Parathyroid adenoma (tissue), 2 donors: ENCODE measurements around the gene PKNOX1.
"Not testable (repeated sequence)": the region's sequence is repeated elsewhere in the genome, so short reads cannot be mapped to it uniquely, and the experiment has no call there.

Source experiments
- H2AFZ ChIP-seq: fragments of 300-600 bp; sonication (generic); one replicate; pipeline ENCODE4 v1.7.0; 2017; ENCODE audit warnings: antibody characterized with exemption, mild to moderate bottlenecking
- H3K27ac ChIP-seq: fragments of 300-600 bp; sonication (generic); one replicate; pipeline ENCODE4 v1.7.0; 2017
- H3K27me3 ChIP-seq: fragments of 300-600 bp; sonication (generic); one replicate; pipeline ENCODE4 v1.7.0; 2017; ENCODE audit warnings: low read length; ENCODE audit not compliant: control insufficient read depth, insufficient read depth
- H3K36me3 ChIP-seq: fragments of 300-600 bp; sonication (generic); one replicate; pipeline ENCODE4 v1.7.0; 2017; ENCODE audit warnings: low read length; ENCODE audit not compliant: control insufficient read depth, insufficient read depth
- H3K4me1 ChIP-seq: fragments of 300-600 bp; sonication (generic); one replicate; pipeline ENCODE4 v1.7.0; 2017; ENCODE audit warnings: control low read depth
- H3K4me2 ChIP-seq: fragments of 300-600 bp; sonication (generic); one replicate; pipeline ENCODE4 v1.7.0; 2017; ENCODE audit warnings: low read length
- H3K4me3 ChIP-seq: fragments of 300-600 bp; sonication (generic); one replicate; pipeline ENCODE4 v1.7.0; 2017; ENCODE audit warnings: low read depth, low read length
- H3K79me2 ChIP-seq: fragments of 300-600 bp; sonication (generic); one replicate; pipeline ENCODE4 v1.7.0; 2017; ENCODE audit warnings: control low read depth
- H3K9ac ChIP-seq: fragments of 300-600 bp; sonication (generic); one replicate; pipeline ENCODE4 v1.7.0; 2017; ENCODE audit warnings: mild to moderate bottlenecking
- H3K9me3 ChIP-seq: fragments of 300-600 bp; sonication (generic); one replicate; pipeline ENCODE4 v1.7.0; 2017; ENCODE audit warnings: low read length; ENCODE audit not compliant: control insufficient read depth
- TF ChIP-seq, protein P1 (sequence below): fragments of 300-600 bp; sonication (generic); IDR thresholded peaks from one replicate; pipeline ENCODE4 v1.7.0; 2017; ENCODE audit warnings: antibody characterized with exemption, mild to moderate bottlenecking
- donor health status: primary hyperparathyroidism.

Gene PKNOX1

DNA sequence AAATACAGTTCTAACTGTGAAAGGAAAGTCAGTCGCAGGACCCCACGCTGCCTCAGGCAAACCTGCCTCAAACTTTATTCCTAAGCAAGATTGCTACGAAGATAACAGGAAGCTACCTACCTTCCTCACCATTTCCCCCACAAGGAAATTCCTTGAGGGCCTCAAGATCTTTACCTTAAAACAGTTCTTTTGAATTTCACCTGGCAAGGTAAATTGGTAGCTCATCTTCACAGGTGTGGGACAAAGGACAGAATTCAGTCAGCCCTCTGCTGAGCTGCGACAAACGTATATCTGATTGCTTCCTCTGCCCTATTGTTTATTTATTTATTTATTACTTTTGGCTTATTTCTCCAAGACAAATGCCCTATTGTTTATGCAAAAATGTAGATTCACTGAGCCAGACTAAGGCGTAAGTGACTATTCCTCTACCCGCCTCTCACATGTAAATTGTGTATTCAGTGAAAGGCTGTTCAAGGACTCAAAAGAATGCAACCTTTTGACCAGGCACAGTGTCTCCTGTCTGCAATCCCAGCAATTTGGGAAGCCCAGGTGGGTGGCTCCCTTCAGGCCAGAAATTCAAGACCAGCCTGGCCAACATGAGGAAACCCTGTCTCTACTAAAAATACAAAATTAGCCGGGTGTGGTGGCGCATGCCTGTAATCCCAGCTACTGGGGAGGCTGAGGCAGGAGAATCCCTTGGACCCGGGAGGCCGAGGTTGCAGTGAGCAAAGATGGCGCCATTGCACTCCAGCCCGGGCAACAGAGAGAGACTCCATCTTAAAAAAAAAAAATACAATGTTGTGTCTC lies 17.3 kb upstream of the PKNOX1 start:
- Histone ChIP-seq H3K4me2 (peak overlapping the region; percentile 51), H2AFZ (no peak overlapping the region), H3K36me3 (no peaks in the 10 kb centered on the region), H3K9ac (no peak overlapping the region), H3K79me2 (no peaks in the 10 kb centered on the region), H3K4me3 (no peak overlapping the region), H3K9me3 (no peaks in the 10 kb centered on the region), H3K27me3 (no peaks in the 10 kb centered on the region), H3K27ac (no peak overlapping the region), H3K4me1 (peaks cover 4% of the 10 kb centered on the region)
- TF ChIP-seq, protein P1, sequence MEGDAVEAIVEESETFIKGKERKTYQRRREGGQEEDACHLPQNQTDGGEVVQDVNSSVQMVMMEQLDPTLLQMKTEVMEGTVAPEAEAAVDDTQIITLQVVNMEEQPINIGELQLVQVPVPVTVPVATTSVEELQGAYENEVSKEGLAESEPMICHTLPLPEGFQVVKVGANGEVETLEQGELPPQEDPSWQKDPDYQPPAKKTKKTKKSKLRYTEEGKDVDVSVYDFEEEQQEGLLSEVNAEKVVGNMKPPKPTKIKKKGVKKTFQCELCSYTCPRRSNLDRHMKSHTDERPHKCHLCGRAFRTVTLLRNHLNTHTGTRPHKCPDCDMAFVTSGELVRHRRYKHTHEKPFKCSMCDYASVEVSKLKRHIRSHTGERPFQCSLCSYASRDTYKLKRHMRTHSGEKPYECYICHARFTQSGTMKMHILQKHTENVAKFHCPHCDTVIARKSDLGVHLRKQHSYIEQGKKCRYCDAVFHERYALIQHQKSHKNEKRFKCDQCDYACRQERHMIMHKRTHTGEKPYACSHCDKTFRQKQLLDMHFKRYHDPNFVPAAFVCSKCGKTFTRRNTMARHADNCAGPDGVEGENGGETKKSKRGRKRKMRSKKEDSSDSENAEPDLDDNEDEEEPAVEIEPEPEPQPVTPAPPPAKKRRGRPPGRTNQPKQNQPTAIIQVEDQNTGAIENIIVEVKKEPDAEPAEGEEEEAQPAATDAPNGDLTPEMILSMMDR = no peak

DNA sequence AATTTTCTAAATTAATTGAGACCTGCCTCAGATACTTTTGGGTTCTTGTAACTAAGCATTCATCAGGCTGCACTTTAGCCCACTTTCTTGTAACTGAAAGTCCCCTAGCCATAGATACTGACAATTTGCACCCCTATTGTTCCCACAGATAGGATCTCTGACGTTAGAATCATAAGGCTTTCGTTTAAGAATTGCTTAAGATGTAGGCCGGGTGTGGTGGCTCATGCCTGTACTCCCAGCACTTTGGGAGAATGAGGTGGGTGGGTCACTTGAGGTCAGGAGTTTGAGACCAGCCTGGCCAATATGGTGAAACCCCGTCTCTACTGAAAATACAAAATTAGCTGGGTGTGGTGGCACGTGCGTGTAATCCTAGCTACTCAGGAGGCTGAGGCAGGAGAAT lies 16.2 kb upstream of the PKNOX1 start:
- not testable (repeated sequence) for H3K27ac ChIP-seq, H3K79me2 ChIP-seq, H3K4me3 ChIP-seq, H3K9me3 ChIP-seq, H3K4me2 ChIP-seq, H3K36me3 ChIP-seq, H3K4me1 ChIP-seq, H3K27me3 ChIP-seq, H2AFZ ChIP-seq, H3K9ac ChIP-seq

DNA sequence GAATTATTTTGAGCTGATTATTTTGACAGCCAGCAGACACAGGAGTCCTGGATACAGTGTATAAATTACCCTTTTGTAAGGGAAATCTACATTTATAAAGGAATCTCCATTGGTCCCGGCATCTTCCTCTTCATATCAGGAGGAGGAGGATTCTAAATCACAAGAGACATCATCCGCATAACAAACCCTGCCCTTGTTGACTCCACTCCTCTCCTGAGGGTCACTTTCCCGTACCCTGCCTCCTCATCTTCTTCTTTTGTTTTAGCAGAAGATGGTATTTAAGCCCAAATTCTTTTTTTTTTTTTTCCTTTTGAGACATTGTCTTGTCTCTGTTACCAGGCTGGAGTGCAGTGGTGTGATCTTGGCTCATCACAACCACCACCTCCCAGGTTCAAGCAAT lies 14.6 kb upstream of the PKNOX1 start:
- Histone ChIP-seq H3K27me3 (no peaks in the 10 kb centered on the region), H3K4me1 (peaks cover 4% of the 10 kb centered on the region), H3K27ac (no peak overlapping the region), H3K9ac (no peak overlapping the region), H3K4me2 (no peak overlapping the region), H3K9me3 (no peaks in the 10 kb centered on the region), H3K36me3 (no peaks in the 10 kb centered on the region), H2AFZ (no peak overlapping the region), H3K4me3 (no peak overlapping the region), H3K79me2 (no peaks in the 10 kb centered on the region)
- TF ChIP-seq, protein P1 = no peak

DNA sequence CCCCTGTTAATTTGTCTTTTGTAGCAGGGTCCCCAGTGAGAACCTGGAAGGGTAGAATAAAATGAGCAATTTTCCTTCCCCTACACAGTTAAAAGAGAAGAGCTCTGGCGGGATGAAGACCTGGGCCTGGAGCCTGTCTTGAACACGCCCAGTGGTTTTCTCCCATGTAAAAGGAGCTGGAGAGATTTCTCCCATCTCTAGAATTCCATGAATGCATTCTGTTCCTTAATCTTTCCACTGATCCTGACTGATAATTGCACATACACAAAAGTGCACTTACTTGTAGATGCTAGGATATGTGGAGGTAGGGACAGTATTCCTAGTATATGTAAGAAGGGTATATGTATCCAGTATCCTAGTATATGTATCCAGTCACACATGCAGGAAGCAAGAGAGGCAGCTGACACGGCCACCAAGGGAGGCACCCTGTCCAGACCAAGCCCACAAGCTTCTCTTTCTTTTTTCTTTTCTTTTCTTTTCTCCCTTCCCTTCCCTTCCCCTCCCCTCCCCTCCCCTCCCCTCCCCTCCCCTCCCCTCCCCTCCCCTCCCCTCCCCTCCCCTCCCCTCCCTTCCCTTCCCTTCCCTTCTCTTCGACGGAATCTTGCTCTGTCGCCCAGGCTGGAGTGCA lies 11.9 kb upstream of the PKNOX1 start:
- H3K79me2 ChIP-seq = no peaks in the 10 kb centered on the region
- H3K9me3 ChIP-seq = no peaks in the 10 kb centered on the region
- H3K4me1 ChIP-seq = peaks cover 2% of the 10 kb centered on the region
- H3K4me3 ChIP-seq = no peak overlapping the region
- H3K27ac ChIP-seq = no peak overlapping the region
- TF ChIP-seq, protein P1 = no peak
- no peak overlapping the region for H3K9ac ChIP-seq
- no peak overlapping the region for H2AFZ ChIP-seq
- H3K36me3 ChIP-seq = no peaks in the 10 kb centered on the region
- no peaks in the 10 kb centered on the region for H3K27me3 ChIP-seq
- no peak overlapping the region for H3K4me2 ChIP-seq

DNA sequence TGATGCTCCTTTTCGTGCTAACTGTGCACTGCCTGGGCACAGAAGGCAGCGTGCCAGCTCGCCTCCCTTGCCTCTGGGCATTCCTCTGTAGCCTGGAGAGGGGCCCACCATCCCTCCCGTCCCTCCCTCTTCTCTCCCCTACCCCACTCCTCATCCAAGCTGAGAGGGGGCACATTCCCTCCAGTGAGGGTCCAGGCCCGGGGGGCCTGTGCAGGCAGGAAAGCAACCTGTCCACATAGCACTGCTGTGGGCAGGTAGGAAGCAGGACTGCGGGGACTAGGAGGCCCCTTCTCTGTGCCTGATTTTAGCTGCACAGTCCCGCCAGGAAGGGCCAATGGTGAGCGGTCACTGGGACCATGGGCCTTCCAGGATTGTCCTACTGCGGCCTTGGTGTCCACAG lies 10.3 kb upstream of the PKNOX1 start:
- H3K36me3 ChIP-seq = no peaks in the 10 kb centered on the region
- H3K4me3 ChIP-seq = no peak overlapping the region
- no peaks in the 10 kb centered on the region for H3K27me3 ChIP-seq
- no peak overlapping the region for H2AFZ ChIP-seq
- no peak overlapping the region for H3K9ac ChIP-seq
- H3K9me3 ChIP-seq = no peaks in the 10 kb centered on the region
- H3K4me1 ChIP-seq = no peaks in the 10 kb centered on the region
- TF ChIP-seq, protein P1 = no peak
- no peak overlapping the region for H3K4me2 ChIP-seq
- no peaks in the 10 kb centered on the region for H3K79me2 ChIP-seq
- H3K27ac ChIP-seq = no peak overlapping the region
